Spleen (tissue), 7 donors: ENCODE results near the gene NIPA2.

Experiments used
- POLR2A ChIP-seq, 3 donors: fragments of 450-650 bp; IDR thresholded peaks; one replicate each; pipeline ENCODE4 v1.5.1; 2017; ENCODE audit warnings: antibody characterized with exemption in 3 of 3, mild to moderate bottlenecking in 1 of 3
- POLR2AphosphoS5 ChIP-seq, 3 donors: sonication (generic); formaldehyde crosslinking; IDR thresholded peaks; one replicate each; pipeline ENCODE4 v1.5.1; 2017; ENCODE audit warnings: antibody characterized with exemption in 3 of 3
- TF ChIP-seq, protein P1 (sequence below), 11 experiments: fragments of 200-600 bp in 7 of 11; fragments of 450-650 bp in 4 of 11; sonication (generic) in 4 of 11; IDR thresholded peaks in 8 of 11; conservative IDR thresholded peaks in 3 of 11; 1 replicate in 7 of 11; 2 replicates in 4 of 11; pipeline versions ENCODE4 v1.4.0 to v1.8.0; 2016 to 2021; ENCODE audit warnings: antibody characterized with exemption in 11 of 11, inconsistent platforms in 4 of 11, mild to moderate bottlenecking in 1 of 11
- donor health status: DM: no; HTN: no; CAD: no; lungs with moderate emphysema.
- donor health status: DM: no; HTN: no; CAD: no.
- donor health status: DM: no; HTN: no; CAD: no.

DNA sequence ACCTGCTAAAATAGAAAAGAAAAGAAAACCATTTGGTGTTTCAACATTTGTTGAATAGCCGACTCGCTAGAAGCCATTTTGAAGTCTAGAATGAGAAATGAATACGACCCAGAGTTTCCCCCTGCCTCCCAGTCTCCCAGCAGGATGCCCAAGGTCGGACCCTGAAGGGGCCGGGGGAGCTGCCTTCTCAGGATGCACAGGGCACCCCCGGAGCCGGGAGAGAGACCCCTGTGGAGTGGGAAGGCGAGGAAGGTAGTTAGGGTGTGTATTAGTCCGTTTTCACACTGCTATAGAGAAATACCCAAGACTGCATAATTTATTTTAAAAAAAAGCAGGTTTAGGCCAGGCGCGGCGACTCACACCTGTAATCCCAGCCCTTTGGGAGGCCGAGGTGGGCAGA lies 44.7 kb downstream of the NIPA2 start:
- TF ChIP-seq, protein P1, sequence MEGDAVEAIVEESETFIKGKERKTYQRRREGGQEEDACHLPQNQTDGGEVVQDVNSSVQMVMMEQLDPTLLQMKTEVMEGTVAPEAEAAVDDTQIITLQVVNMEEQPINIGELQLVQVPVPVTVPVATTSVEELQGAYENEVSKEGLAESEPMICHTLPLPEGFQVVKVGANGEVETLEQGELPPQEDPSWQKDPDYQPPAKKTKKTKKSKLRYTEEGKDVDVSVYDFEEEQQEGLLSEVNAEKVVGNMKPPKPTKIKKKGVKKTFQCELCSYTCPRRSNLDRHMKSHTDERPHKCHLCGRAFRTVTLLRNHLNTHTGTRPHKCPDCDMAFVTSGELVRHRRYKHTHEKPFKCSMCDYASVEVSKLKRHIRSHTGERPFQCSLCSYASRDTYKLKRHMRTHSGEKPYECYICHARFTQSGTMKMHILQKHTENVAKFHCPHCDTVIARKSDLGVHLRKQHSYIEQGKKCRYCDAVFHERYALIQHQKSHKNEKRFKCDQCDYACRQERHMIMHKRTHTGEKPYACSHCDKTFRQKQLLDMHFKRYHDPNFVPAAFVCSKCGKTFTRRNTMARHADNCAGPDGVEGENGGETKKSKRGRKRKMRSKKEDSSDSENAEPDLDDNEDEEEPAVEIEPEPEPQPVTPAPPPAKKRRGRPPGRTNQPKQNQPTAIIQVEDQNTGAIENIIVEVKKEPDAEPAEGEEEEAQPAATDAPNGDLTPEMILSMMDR (IDR thresholded peaks at IDR 0.05 in 8 of 11, conservative IDR thresholded peaks at IDR 0.05 in 3 of 11), result no peak
- TF ChIP-seq POLR2AphosphoS5 (IDR thresholded peaks at IDR 0.05) (no peak), POLR2A (IDR thresholded peaks at IDR 0.05) (no peak)
